Measurements from ENCODE around the gene SMURF1. TPM values are rescaled to one million over a fixed set of nuclear protein-coding genes. Genes with fewer than 3 reads are reported as not detected.

SMURF1 gene
- polyA plus RNA-seq, 1 donor from 2014 or later: 22.9 TPM

DNA sequence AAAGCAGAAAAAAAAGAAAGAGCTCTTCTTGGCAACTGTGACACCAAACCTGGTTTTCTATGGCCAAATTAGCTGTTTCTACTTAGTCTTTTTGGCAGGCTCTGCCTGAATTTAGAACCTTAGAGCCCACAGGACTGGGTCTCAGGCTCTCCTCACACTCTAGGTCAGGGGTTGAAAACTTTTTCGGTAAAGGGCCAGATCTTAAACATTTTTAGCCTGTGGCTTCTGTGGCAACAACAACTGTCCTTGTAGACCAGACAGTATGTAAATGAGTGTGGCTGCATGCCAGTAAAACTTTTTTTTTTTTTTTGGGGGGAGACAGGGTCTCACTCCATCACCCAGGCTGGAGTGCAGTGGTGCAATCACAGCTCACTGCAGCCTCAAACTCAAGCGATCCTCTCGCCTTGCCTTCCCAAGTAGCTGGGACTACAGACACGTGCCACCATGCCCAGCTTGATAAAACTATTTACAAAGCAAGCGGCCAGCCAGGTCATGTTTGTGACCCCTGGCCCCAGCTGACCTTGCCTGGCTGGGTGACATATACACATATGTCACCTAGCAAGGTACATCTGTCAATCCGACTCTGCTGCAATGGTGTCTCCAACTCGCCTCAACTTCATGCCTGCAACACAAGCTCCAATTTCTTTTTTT is 46.6 kb upstream of the SMURF1 start:
- H3K36me3 ChIP-seq (ENCODE audit: insufficient read depth, low read length): no peaks in the 10 kb centered on the region
- no peaks in the 10 kb centered on the region for H3K27me3 ChIP-seq (ENCODE audit: insufficient read depth, low read depth, low read length)
- no peak overlapping the region for H3K4me3 ChIP-seq (ENCODE audit: low read length)
- H3F3A ChIP-seq (ENCODE audit: insufficient read depth, low read length, poor library complexity, severe bottlenecking): no peaks in the 10 kb centered on the region
- H4K20me1 ChIP-seq (ENCODE audit: insufficient read depth): no peaks in the 10 kb centered on the region
- TF ChIP-seq RAD21 (conservative IDR thresholded peaks at IDR 0.05) (no peak), EZH2 (IDR thresholded peaks at IDR 0.05; ENCODE audit: borderline replicate concordance, insufficient read depth, low read length, poor library complexity, severe bottlenecking) (no peak), MXI1 (conservative IDR thresholded peaks at IDR 0.05; ENCODE audit: poor library complexity, severe bottlenecking) (no peak), POLR2AphosphoS5 (IDR thresholded peaks at IDR 0.05) (no peak), TAF1 (IDR thresholded peaks at IDR 0.05; ENCODE audit: low read depth) (no peak), EP300 (conservative IDR thresholded peaks at IDR 0.05; ENCODE audit: poor library complexity, severe bottlenecking) (no peak), SMC3 (conservative IDR thresholded peaks at IDR 0.05; ENCODE audit: poor library complexity) (no peak)
- TF ChIP-seq, protein P1, sequence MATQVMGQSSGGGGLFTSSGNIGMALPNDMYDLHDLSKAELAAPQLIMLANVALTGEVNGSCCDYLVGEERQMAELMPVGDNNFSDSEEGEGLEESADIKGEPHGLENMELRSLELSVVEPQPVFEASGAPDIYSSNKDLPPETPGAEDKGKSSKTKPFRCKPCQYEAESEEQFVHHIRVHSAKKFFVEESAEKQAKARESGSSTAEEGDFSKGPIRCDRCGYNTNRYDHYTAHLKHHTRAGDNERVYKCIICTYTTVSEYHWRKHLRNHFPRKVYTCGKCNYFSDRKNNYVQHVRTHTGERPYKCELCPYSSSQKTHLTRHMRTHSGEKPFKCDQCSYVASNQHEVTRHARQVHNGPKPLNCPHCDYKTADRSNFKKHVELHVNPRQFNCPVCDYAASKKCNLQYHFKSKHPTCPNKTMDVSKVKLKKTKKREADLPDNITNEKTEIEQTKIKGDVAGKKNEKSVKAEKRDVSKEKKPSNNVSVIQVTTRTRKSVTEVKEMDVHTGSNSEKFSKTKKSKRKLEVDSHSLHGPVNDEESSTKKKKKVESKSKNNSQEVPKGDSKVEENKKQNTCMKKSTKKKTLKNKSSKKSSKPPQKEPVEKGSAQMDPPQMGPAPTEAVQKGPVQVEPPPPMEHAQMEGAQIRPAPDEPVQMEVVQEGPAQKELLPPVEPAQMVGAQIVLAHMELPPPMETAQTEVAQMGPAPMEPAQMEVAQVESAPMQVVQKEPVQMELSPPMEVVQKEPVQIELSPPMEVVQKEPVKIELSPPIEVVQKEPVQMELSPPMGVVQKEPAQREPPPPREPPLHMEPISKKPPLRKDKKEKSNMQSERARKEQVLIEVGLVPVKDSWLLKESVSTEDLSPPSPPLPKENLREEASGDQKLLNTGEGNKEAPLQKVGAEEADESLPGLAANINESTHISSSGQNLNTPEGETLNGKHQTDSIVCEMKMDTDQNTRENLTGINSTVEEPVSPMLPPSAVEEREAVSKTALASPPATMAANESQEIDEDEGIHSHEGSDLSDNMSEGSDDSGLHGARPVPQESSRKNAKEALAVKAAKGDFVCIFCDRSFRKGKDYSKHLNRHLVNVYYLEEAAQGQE (IDR thresholded peaks at IDR 0.05; ENCODE audit: borderline replicate concordance): no peak
- TF ChIP-seq, protein P2, sequence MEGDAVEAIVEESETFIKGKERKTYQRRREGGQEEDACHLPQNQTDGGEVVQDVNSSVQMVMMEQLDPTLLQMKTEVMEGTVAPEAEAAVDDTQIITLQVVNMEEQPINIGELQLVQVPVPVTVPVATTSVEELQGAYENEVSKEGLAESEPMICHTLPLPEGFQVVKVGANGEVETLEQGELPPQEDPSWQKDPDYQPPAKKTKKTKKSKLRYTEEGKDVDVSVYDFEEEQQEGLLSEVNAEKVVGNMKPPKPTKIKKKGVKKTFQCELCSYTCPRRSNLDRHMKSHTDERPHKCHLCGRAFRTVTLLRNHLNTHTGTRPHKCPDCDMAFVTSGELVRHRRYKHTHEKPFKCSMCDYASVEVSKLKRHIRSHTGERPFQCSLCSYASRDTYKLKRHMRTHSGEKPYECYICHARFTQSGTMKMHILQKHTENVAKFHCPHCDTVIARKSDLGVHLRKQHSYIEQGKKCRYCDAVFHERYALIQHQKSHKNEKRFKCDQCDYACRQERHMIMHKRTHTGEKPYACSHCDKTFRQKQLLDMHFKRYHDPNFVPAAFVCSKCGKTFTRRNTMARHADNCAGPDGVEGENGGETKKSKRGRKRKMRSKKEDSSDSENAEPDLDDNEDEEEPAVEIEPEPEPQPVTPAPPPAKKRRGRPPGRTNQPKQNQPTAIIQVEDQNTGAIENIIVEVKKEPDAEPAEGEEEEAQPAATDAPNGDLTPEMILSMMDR (IDR thresholded peaks at IDR 0.05; ENCODE audit: poor library complexity, severe bottlenecking): no peak
- no peak overlapping the region for H3K4me2 ChIP-seq (ENCODE audit: low read length)
- no peak overlapping the region for H3K27ac ChIP-seq (ENCODE audit: low read length)
- no peaks in the 10 kb centered on the region for H3K79me2 ChIP-seq (replicated peaks; ENCODE audit: insufficient read depth, low read length)
- no peak overlapping the region for H2AFZ ChIP-seq (ENCODE audit: low read depth, low read length)
- no peaks in the 10 kb centered on the region for H3K9me2 ChIP-seq (ENCODE audit: insufficient read depth, low read length)
- H3K9ac ChIP-seq (ENCODE audit: low read length): no peak overlapping the region
- H3K9me3 ChIP-seq (ENCODE audit: low read length): no peaks in the 10 kb centered on the region

DNA sequence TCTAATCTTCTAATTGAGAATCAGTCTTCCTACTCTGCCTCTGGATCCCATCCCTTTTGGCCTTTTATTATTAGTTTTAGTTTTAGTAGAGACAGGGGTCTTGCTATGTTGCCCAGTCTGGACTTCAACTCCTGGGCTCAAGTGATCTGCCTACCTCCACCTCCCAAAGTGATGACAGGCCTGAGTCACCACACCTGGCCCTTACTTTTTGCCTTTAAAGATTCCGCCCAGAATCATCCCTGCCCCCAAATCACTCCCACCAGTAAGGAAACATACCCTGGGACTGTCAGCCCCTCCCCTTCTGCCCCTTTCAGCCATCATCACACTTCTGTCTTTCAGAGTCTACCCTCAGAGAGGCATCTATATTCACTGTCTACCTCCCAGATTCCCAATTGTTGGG is 45.3 kb upstream of the SMURF1 start:
- Histone ChIP-seq H3K9me3 (ENCODE audit: low read length) (no peaks in the 10 kb centered on the region), H3K4me3 (ENCODE audit: low read length) (no peak overlapping the region), H3K27ac (ENCODE audit: low read length) (no peak overlapping the region), H3K36me3 (ENCODE audit: insufficient read depth, low read length) (no peaks in the 10 kb centered on the region), H3K9ac (ENCODE audit: low read length) (no peak overlapping the region), H4K20me1 (ENCODE audit: insufficient read depth) (no peaks in the 10 kb centered on the region), H3K27me3 (ENCODE audit: insufficient read depth, low read depth, low read length) (no peaks in the 10 kb centered on the region), H2AFZ (ENCODE audit: low read depth, low read length) (no peak overlapping the region), H3K9me2 (ENCODE audit: insufficient read depth, low read length) (no peaks in the 10 kb centered on the region), H3F3A (ENCODE audit: insufficient read depth, low read length, poor library complexity, severe bottlenecking) (no peaks in the 10 kb centered on the region), H3K79me2 (replicated peaks; ENCODE audit: insufficient read depth, low read length) (no peaks in the 10 kb centered on the region), H3K4me2 (ENCODE audit: low read length) (no peak overlapping the region)
- TF ChIP-seq EZH2 (IDR thresholded peaks at IDR 0.05; ENCODE audit: borderline replicate concordance, insufficient read depth, low read length, poor library complexity, severe bottlenecking) (no peak), TAF1 (IDR thresholded peaks at IDR 0.05; ENCODE audit: low read depth) (no peak), RAD21 (conservative IDR thresholded peaks at IDR 0.05) (no peak), EP300 (conservative IDR thresholded peaks at IDR 0.05; ENCODE audit: poor library complexity, severe bottlenecking) (no peak), SMC3 (conservative IDR thresholded peaks at IDR 0.05; ENCODE audit: poor library complexity) (no peak), MXI1 (conservative IDR thresholded peaks at IDR 0.05; ENCODE audit: poor library complexity, severe bottlenecking) (no peak), POLR2AphosphoS5 (IDR thresholded peaks at IDR 0.05) (no peak)
- TF ChIP-seq, protein P2 (IDR thresholded peaks at IDR 0.05; ENCODE audit: poor library complexity, severe bottlenecking): no peak
- TF ChIP-seq, protein P1 (IDR thresholded peaks at IDR 0.05; ENCODE audit: borderline replicate concordance): no peak
